GM19467 (cell line): Measurements from ENCODE around the gene CHRNA5.

Experiments used
- ATAC-seq: cut with Tn5 transposase; IDR thresholded peaks from one replicate; pipeline ENCODE4 v1.9.1; 2021; ENCODE audit warnings: mild to moderate bottlenecking, moderate library complexity; ENCODE audit not compliant: unreplicated experiment

Gene CHRNA5

DNA sequence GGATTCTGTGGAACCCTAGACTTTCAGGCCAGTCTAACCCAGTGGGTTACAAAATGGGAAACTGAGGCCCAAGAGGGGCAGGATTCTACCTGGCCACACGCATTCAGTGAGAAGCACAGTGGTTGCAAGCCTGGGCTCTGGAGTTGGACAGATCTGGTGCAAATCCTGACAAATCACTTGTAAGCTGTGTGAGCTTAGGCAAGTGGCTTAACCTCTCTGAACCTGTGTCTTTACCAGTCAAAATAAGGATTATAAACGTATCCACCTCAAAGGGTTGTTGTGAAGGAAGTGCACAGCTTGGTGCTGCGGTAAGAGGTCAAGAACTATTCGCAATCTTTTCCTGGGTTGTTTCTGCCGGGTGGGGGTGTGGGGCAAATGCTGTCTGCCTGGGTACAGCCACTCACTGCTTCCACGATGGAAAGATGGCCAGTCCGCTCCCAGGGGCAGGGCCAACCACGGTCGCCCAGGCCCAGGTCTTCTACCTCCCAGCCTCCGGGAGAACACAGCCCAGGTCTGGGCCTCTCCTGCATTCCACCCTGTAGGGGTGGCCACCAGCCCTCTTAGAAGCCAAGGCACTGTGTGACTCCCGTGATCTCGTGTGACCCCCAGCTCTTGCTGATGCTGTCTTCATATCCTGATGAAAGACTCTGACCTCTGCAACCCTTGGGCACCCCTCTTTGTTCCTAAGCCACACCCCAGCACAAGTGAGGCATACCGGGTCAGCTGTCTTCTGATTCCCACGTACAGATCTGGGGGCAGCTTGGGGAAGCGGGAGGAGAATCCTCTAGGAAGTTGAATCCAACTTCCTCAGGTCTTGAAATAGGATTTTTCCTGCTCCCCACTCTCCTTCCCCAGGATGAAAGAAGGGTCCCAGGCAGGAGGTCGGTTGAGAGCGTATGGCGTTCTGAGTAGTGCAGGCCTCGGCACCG, 54.0 kb downstream of the CHRNA5 start:
- no peak for ATAC-seq

DNA sequence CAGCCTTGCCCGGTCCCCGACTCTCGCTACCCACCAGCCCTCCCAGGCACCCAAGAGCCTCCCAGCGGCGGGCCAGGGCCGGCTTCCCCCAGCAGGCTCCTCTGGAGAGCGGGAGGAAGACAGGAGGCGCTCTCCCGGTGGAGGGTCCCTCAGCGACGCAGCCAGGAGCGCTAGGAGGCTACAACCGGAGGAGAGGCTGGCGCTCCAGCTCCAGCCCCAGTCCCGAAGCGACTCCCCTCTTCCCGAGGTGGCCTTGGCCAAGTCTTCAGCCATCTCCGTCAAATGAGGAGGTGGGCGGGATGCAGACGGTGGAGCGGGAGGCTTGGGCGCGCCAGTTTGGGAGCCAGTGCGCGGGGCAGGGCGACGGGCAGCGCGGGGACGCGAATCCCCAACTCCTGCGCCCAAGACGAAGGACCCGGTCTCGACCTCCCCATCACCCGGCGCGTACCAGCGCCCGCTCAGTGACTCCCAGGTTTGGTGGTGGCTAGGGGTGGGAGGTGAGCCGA, 54.8 kb downstream of the CHRNA5 start:
- ATAC-seq, result no peak

DNA sequence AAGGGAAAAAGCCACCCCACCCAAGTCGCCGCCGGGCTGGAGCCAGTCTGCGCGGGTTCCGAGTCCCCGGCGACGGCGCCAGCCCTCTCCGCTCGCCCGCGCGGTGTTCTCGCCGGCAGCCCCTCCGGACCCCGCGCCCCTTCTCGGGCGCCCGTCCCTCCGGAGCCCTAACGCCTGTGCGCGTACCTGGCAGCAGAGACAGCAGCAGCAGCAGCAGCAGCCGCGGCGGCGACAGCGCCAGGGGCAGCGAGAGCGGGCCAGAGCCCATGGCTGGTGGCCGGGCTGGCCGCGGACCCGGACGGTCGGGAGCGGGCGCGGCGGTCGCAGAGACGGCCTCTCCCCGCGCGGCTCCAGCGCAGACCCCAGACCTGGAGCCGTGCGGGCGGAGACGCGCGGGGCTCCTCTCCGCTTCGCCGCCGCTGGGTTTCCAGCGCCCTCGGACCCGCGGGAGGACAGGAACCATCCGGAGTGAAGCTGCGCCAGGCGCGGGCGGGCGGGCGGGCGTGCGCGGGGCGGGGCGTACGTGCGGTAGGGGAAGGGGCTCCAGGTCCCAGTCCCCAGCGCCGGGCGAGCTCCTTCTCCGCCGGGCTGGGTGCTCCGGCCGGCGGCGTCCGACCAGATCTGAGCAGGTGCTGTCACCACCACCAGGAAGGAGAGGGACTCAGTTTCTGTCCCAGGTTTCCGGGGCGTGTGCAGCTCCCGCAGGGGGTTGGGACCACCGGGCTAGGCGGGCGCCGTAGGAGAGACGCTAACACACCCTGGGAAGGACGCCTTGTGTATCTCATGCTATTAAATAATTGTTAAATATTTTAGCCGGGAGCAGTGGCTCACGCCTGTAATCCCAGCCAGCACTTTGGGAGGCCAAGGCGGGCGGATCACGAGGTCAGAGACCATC, 55.5 kb downstream of the CHRNA5 start, which contains the start of gene CHRNA3:
Gene CHRNA3 (minus strand): TSS at position 470 of the 895 bp plus-strand sequence. CDS start 202 bp downstream, at position 268.
- no peak for ATAC-seq

DNA sequence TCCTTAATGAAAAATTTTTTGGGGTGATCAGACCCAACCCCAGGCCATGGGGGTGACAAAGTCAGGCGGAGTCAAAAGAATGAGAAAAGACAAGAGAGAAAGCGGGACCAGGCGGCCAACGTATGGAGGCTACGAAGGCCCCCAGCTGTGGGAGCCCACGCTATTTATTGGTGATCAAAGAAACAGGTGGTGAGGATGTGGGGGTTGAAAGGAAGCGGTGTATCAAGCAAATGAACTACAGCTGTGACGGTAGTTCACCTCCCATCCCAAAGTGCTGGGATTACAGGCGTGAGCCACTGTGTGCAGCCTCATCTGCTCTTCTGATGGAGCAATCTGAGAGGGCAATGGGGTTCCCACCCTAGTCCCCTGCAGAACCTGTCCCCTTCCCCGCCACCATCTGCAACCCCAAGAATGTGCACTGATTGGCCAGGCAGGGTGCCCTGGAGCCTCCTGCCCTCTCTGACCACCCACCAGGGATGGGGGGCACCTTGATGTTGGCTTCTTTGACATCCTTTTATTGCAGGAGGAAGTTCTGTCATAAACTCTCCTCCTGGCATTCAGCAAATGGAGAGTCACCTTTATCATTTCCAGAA, 56.6 kb downstream of the CHRNA5 start:
- no peak for ATAC-seq

DNA sequence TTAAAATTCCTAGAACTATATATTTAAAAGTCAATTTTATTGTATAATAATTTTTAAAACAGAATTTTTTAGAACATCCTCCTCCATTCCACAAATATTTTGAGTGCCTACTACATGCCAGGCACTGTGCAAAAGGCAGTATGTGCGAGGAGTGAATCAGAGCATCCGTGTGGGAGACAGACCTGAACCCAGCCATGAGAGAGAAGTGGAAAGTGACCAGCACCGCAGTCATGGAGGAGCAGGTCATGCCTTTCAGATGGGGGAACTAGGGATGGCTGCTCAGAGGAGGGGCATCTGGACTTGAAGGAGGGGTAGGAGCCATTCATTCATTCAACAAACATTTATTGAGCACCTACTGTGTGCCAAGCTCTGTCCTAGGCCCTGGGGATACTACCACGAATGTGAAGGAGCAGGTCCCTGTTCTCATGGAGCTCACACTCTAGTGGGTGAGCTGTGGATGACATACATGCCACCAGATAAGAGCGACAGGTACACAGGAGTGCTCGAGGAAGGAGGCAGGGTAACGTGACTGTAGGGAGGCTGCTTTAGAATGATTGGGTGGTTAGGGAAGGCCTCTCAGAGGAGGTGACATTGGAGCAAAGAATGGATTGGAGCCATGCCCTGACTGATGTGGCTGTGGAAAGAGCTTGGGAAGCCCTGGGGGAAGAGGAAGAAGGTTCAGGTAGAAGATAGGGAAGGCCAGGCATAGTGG, 58.6 kb downstream of the CHRNA5 start:
- no peak for ATAC-seq

DNA sequence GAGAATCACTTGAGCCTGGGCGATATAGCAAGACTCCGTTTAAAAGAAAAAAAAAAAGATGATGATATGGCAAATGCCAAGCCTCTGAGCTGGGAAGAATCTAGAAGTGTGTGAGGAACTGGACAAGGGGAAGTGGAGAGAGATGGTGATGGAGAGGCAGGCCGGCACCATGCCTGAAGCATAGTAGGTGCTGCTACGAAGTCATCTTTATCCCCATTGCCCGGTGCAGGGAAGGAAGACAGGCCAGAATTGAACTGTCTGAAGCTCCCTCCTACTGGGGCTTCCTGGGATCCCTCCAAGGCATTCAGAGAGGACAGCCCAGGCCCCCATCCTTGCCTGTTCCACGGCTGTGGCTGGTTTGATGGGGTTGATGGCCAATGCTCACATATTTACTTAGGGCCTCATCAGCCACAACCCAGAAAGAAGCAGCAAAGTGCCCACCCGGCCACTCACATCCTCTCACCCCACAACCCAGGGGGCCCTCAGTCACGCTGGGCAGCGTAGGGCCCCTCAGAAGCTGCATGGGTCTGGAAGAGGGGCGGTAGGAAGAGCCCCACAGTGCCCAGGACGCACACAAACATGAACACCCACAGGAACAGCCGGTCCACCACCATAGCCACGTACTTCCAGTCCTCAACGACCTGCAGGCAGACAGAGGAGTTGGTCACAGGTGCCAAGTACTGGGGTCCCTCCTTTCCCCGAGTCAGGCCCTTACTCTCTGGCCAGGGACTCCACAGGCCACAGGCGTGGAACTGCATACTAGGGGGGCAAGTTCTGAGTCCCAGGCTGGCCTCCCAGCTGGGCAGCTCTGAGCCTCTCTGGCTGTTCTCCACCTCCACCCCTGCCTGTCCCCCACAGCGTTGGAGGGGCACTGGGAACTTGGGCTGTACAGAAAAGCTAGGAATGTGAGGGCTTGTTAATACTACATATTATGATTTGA, 59.6 kb downstream of the CHRNA5 start:
- ATAC-seq, result no peak

DNA sequence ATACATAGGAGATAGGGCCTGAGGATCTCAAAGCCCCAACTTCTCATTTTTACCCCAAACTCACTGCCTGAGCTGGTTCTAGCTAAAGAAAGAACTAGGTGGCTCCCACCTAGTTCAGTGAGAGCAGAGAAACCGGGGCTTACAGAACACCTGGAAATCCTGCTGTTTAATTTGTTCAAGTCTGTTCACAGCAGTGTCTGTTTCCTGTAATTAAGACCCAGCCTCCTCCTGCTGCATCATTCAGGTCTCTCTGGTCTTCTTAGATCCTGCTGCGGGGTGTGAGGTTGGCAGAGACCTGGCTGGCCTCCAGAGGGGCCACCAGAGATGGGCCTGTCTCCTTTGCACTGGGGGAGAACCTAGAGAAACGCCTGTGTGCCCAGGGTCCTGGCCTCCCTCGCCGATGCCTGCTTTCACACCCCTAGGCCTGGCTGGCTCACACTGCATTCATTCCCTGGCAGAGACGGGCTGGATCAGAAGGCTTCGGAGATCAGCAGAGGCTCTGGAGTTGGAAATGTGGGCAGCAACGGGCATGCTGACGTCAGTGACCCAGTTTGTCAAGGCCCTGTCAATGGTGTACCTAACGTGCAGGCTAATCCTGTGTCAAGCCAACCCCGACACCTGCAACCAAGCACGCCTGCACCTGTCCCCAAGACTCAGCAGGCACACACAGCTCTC, 60.4 kb downstream of the CHRNA5 start:
- ATAC-seq, result no peak

DNA sequence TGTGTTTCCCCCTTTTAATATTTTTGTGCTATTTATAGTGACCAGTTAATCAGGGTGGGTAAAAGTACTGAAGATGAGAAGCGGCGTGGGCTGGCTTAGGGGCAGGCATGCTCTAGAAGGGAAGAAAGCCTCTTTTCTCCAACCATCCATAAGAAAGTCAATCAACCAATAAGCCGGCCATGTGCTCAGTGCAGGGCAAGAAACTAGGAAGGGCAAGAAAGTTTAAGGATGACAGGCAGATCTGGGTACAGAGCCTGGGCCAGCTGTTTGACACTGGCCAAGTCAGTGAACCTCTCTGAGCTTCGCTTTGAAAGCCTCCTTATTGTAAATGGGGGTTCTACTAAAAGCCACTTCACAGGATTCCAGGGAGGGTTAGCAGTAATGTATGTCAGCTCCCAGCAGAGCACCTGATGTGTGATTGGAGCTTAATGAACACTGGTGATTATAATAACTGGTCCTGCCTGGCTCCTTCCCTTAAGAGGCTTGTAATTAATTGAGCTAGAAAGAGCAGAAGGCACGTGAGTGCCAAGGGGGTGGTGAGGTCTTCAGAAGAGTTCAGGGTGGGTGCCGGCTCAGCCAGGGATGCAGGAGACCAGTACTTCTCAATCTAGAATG, 61.2 kb downstream of the CHRNA5 start:
- no peak for ATAC-seq

DNA sequence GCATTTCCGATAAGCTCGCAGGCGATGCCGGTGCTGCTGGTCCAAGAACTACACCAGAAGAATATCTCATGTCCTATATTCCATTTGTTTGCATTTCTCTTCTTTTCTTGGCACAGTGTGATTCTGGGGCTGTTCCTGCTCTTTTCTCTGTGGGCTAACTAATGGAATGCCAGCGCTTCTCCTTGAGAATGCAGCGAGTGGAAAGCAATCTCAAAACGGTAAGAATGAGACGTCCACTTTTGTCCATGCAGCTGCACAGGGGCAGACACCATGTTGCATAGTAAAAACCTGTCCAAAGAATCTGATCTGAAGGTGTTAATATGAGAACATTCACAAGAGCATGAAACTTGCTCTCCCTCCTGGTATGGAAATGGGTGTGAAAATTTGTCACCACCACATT, 62.0 kb downstream of the CHRNA5 start:
- ATAC-seq, result no peak

DNA sequence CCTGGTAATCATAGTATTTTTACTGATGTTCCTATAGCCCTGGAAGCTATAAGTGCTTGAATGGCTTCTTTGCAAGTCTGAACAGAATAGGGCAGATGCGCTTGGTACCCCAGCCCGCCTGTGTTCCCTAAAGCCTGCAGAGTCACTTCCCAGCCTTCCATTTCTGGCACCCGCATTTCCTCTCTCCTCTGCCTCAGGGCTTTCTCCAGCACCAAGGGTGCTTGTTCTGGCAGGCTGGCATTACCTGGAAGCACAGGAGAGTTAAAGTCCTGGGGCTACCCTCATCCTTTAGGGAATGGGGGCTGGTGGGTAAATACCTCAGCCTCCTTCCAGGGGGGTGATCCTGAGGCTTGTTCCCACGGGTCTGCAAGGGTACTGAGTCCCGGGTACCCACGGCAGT, 62.9 kb downstream of the CHRNA5 start:
- ATAC-seq, result no peak

DNA sequence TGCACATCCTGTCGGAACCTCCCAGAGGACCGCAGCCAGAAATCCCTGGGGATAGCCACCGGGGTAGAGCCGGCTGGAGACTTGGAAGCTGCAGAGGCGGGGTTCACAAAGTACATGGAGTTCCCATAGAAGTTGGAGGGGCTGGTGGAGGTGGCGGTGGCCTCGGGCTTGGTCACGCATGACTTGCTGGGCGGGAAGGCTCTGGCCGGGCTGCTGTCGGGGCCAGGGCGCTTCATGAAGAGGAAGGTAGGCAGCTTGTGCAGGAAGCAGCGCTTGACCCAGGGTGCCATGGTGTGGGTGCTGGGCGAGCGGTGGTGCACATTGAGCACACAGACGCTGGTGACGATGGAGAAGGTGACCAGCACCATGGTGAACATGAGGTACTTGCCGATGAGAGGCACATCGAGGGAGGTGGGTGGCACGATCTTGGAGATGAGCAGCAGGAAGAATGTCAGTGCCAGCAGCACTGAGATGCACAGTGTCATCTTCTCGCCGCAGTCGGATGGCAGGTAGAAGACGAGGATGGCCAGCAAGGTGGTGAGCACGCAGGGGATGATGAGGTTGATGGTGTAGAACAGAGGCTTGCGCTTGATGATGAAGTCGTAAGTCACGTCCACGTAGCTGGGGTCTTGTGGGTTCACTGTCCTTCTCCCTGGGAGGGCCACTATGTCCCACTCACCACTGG, 63.9 kb downstream of the CHRNA5 start:
- no peak for ATAC-seq

DNA sequence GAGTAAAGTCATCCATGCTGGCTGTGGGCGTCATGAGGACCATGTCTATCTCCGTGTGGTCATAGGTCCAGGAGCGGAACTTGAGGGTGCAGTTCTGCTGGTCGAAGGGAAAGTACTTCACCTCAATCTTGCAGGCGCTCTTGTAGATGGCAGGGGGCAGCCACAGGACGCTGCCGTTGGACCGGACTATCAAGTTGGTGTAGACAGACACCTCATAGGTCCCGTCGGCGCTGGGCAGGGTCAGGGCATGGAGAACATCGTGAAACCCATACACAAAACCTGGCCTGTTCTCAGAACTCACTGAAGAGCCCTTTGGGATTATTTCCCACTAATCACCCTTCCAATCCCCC, 64.4 kb downstream of the CHRNA5 start:
- no peak for ATAC-seq

DNA sequence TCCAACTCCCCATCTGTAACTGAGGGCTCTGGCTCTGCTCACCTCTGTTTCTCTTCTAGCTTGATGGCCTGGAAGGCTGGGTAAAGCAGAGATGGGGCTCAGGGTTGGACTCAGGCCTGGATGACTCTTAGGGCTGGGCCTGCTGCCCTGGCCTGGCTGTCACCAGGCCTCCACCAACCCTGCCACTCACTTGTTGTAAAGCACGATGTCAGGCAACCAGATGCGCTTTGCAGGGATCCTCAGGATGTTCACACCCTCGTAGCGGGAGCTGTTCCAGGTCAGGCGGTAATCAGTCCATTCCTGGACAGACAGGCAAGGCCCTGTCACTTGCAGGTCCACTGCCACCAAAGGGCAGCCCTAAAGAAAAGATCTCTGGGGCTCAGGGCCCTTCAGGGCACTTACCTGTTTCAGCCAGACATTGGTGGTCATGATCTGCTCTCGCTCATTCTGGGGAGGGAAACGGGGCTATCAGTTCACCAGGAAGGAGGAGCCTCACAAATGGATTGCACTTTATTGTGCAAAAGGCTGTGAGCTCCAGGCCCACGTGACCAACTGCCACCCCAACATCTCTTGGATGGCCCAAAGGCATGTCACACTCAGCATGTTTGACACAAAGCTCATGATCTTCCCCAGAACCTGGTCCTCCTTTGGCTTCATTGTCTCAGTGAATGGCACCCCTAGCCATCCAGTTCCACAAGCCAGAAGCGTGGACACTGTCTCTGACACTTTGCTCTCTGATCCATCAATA, 65.7 kb downstream of the CHRNA5 start:
- no peak for ATAC-seq

DNA sequence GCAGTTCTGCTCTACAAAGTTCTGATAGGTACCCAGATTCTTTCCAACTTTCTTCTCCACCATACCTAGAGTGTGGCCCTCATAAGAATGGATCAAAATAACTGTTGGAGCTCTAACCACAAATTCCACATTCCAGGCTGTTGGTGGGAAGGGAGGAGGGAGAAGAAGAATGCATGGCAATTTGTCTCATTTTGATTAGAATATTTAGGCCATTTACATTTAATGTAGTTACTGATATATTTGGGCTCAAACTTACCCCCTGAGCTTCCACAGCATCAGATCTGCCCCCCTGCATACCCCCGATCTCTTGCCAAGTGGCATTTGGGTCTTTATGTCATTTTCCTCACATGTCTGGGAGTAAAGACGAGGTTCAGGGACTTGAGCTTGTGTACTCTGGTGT, 68.0 kb downstream of the CHRNA5 start:
- ATAC-seq, result no peak

DNA sequence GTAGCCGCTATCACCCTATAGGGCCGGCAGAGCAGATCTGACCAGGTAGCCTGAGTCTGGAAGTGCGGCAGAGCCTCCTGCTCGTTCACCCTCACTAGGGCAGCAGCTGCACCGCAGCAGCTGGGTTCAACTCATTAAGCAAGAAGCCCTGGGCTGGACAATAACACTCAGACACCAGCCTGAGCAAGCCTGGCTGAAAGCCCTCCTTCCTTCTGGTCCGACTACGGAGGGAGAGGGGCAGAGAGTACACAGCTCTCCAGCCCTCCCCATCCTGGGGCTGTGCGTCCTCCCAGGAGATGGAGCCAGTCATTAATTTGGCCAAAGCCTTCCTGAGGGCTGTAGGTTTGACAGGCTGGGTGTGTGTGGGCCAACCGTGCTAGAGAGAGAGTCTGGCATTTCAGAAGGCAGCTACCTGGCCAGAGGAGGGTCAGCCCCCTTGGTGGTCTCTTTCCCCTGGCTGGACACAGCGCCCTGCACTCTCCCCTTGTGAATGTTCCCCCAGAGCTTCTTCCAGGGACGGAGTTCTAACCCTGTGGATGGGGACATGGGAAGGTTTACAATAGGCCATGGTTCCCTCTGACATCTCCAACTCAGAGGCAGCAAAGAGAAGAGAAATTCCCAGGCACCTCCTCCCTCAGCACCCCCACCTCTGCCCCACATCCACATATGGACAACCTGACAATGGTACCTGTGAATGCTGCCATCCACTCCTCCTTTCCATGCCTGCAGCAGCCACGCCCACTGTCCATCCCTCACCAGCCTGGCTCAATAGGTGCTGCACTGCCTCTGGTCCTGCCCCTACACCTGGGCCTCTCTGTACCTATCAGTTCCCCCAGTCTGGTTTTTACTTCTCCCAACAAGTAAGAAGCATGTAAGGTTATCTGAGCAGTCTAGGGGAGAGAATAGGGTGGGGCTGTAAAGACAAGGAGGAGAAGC, 69.2 kb downstream of the CHRNA5 start:
- ATAC-seq, result no peak

DNA sequence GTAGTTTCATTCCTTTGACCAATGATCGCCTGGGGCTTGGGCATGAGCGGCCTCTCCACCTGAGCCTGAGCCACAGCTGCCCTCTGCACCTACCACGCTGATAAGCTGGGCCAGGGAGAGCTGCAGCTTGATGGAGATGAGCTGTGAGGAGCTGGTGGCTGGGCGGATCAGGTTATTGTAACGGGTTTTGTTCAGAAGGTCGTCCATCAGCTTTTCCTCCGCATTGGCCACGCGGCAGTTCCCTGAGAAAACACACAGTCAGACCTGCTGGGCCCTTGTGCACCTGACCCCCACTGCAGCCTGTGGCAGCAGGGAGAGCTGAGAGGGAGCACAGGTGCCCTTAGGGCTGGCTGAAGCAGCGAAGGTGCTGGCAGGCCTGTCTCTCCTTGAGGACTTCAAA, 70.0 kb downstream of the CHRNA5 start:
- ATAC-seq, result no peak
